HS-5 (cell line): ENCODE results near the gene CHRNA5.
"Not testable (repeated sequence)": the region's sequence is repeated elsewhere in the genome, so short reads cannot be mapped to it uniquely, and the experiment has no call there.

Source experiments
- DNase-seq: peaks from one replicate; pipeline ENCODE4 v3.0.0-alpha.2; 2012; ENCODE audit warnings: low read depth

Gene CHRNA5

DNA sequence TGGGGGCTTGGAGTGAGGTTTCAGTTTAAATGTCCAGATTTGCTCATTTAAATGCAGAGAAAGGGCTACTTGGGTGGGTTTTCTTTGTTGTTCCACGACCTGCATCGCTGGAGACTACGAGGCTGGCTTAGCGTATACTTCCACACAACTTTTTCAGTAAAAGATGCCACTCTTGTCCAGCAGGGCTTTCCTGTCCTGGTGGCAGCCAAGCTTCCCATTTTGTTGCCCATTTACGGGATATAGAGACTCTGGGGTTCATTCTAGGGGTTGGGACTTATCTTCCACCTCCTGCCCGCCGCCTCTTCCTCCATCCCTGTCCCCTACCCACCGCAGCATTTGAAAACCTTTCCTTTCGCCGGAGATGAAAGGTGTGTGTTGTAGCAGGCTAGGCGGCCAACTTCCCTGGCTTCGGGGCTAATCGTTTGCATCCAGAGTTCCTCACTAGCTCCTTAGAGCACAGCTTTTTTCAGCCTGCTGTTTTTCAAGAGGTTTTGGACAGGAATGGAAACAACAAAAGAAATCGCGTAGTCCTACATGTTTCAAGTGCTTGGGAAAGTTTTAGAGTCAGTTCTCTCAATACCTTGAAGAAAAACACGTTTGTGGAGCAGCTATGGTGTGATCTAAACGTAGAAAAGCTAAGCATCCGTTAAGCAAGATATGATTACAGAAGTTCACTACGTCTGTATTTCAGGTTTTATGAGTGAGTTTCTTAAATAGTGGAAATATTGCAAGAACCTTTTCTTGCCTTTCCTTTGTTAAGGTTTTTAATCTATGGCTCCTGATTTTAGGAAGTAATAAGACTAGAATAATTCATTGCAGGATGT is 843 bp downstream of the CHRNA5 start:
- peak; percentile 9 for DNase-seq

DNA sequence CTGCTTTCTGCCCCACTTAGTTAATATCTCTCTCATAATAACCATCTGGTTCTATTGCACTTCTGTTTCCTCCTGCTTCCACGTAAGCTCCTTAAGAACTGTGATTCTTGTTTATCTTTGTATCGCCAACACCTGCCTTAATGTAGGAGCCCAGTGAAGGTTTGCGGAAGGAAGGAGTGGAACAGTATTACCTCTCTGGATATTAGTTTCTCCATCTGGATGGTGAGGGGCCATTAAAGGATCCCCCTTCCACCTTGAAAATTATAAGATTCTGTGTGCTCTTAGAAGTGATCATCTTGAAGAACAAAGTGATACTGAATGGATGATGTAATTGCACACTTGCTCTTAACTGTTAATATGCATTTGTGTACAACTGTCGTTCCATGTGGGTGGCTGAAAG is 2.2 kb downstream of the CHRNA5 start:
- DNase-seq = no peak

GRCh38 chr15:78570710-78571109 is 5.4 kb downstream of the CHRNA5 start:
- no peak for DNase-seq

DNA sequence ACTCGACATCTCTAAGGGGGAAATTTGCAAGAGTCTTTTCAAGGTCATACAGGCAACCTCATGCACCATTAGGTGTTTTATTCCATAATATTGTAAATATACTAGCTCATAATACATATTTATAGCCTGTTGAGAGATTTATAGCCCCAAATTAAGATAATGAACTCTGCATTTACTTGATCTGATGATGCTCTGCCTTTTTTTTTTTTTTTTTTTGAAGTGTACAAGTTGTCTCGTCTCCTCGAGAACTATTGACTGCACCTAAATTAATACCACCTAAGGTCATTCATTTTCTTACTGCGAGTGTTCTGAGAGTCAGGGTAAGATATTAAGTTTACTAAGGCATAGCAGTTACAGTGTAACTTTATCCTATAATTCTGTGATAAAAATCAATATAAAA is 6.1 kb downstream of the CHRNA5 start:
- DNase-seq = no peak

GRCh38 chr15:78573416-78573815 is 8.1 kb downstream of the CHRNA5 start:
- no peak for DNase-seq

DNA sequence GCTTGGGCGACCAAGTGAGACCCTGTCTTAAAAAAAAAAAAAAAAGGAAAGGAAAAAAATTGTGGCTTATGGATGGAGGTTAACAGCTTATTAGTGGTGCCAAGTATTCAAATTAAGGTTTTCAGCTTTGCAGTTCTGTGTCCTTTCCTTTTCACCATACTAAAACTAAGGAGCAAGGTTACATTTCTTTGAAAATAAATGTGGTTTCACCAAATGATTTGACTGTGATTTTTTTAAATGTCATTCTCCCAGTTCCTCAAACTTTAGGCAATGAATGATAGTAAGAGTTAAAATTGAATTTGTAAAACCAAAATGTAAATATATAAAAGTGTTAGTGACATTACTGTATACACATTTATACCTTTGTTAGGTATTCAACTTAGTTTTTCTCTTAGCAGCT is 9.6 kb downstream of the CHRNA5 start:
- no peak for DNase-seq

GRCh38 chr15:78597583-78597982 is 32.3 kb downstream of the CHRNA5 start:
- DNase-seq = no peak

DNA sequence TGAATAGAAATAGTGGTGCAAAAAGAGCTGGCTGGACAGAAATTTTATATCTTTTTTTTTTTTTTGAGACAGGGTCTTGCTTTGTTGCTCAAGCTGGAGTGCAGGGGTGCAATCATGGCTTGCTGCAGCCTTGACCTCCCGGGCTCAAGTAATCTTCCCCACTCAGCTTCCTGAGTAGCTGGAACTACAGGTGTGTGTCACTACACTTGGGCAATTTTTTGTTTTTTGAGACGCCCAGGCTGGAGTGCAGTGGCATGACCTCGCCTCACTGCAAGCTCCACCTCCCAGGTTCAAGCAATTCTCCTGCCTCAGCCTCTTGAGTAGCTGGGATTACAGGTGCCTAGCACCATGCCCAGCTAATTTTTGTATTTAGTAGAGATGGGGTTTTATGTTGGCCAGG is 33.0 kb downstream of the CHRNA5 start:
- no peak for DNase-seq

DNA sequence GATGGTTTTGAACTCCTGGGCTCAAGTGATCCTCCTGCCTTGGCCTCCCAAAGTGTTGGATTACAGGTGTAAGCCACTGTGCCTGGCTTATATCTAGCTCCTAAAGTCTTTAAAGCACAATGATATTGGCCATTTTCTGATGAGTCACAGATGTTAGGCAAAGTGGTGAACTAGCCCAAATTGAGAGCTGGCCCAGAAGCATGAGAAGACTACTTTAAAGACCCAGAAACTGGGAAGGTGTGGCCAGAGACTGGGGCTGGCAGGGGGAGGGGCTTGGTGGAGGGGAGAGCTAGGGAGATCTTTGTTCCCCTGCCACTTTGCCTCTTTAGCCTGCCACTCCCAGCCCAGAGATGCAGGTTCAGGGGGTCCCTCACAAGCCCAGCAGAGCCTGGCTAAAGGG is 33.9 kb downstream of the CHRNA5 start:
- no peak for DNase-seq

DNA sequence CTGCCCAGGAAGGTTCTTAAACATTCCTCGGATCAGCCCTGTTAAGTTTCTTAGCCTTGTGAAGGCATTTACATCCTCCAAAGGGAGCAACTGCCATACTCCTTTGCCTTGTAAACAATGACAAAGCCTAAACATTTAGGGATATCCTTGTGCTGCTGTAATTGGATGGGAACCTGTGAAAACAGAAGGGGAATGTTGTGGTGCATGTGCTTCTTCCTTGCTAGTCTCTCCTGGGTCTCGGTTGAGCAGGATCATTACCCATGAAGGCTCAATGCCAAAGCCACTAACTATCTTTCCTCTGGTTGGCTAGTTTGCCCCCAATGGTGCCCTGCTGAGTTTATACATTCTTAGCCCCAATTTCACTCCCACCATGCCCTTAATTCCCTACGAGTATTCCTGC is 38.1 kb downstream of the CHRNA5 start:
- DNase-seq = no peak

- DNase-seq = no peak
Observed at GRCh38 chr15:78604420-78604819, 39.1 kb downstream of the CHRNA5 start.

GRCh38 chr15:78605201-78605600 is 39.9 kb downstream of the CHRNA5 start:
- no peak for DNase-seq

GRCh38 chr15:78605680-78606079 is 40.4 kb downstream of the CHRNA5 start:
- no peak for DNase-seq

GRCh38 chr15:78609551-78609950 is 44.2 kb downstream of the CHRNA5 start:
- DNase-seq = not testable (repeated sequence)

DNA sequence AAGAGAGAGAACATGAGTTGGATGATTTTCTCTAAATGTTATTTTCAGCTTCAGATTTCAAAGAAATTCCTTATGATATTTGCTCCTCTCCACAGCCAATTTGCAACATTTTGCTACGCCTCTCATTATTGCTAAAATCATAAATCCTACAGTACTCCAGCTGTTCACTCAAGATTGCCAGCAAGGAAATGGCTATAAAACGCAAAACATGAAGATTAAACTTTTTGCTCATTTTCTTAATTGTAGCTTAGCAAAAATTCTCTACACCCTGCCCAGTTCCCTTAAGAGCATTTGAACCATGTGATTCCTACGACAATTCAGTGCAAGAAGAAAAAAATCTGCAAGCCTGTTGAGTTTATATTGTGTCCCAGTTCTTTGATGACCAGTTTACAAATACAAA is 48.7 kb downstream of the CHRNA5 start:
- DNase-seq = no peak

DNA sequence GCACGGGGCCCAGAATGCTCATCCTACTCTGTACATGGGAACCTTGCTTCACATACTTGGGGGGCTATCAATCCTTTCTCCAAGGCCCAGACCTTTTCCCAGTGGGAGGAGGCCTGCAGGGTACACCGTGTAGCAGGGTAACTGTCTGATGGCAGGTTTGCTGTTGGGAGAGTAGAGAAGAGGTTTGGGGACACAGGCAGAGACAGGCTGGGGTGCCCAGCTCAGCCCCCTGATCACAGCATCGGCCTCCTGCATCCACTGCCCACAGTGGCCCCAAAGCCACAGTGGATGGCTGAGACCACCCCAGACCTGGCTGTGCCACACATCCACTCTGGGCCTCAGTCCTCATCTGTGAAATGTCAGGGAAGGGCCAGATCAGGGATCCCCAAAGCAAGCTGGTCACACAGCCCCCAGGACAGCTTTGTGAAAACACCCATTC is 49.9 kb downstream of the CHRNA5 start:
- no peak for DNase-seq

- no peak for DNase-seq
Observed at GRCh38 chr15:78616506-78616905, 51.2 kb downstream of the CHRNA5 start.

- no peak for DNase-seq
Observed at GRCh38 chr15:78617076-78617475, 51.8 kb downstream of the CHRNA5 start.

GRCh38 chr15:78617516-78617915 is 52.2 kb downstream of the CHRNA5 start:
- DNase-seq = no peak

- DNase-seq = no peak
Observed at GRCh38 chr15:78618064-78618463, 52.7 kb downstream of the CHRNA5 start.

DNA sequence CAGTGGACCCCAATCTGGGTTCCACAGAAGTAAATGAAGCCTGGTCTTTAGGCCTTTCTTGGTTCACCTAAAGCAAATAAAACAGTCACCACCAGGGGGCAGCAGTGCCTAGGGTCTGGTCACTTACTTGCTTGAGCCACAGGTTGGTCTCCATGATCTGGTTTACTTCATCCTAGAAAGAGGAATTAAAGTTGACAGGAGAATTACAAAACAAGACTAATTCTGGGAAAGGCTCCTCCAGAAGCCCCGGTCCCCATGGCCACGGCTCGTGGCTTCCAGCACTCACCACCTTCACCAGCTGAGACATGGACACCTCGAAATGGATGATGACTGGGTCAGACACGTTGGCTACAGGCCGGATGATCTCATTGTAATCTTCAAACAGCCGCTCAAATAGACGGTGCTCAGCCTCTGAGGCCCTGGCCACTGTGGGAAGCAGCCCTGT is 53.2 kb downstream of the CHRNA5 start:
- DNase-seq = peak; percentile 65

GRCh38 chr15:78619022-78619950 is 54.0 kb downstream of the CHRNA5 start:
- no peak for DNase-seq

GRCh38 chr15:78620021-78620526 is 54.8 kb downstream of the CHRNA5 start:
- no peak for DNase-seq
